GM19468 (cell line): ENCODE data around the gene RBP5.

Experiments used
- ATAC-seq: cut with Tn5 transposase; IDR thresholded peaks from one replicate; pipeline ENCODE4 v1.9.1; 2021; ENCODE audit warnings: mild to moderate bottlenecking, moderate library complexity, moderate number of reproducible peaks; ENCODE audit not compliant: unreplicated experiment; ENCODE audit errors: extremely low read depth

RBP5 gene

GRCh38 chr12:7146906-7147305, 18.2 kb upstream of the RBP5 start:
- no peak for ATAC-seq

- ATAC-seq, result no peak
Measured at GRCh38 chr12:7146228-7146627, 17.5 kb upstream of the RBP5 start.

GRCh38 chr12:7145671-7146070, 17.0 kb upstream of the RBP5 start:
- no peak for ATAC-seq

GRCh38 chr12:7144414-7145120, 15.9 kb upstream of the RBP5 start:
- ATAC-seq, result no peak

- ATAC-seq, result no peak
Measured at GRCh38 chr12:7143564-7143963, 14.9 kb upstream of the RBP5 start.

GRCh38 chr12:7142809-7143465, 14.2 kb upstream of the RBP5 start:
- no peak for ATAC-seq

- no peak for ATAC-seq
Measured at GRCh38 chr12:7142056-7142644, 13.5 kb upstream of the RBP5 start.

GRCh38 chr12:7141351-7142005, 12.8 kb upstream of the RBP5 start:
- ATAC-seq, result no peak

- no peak for ATAC-seq
Measured at GRCh38 chr12:7139200-7139599, 10.5 kb upstream of the RBP5 start.

GRCh38 chr12:7137908-7138307, 9.2 kb upstream of the RBP5 start:
- ATAC-seq, result no peak

GRCh38 chr12:7136676-7137075, 8.0 kb upstream of the RBP5 start:
- no peak for ATAC-seq

GRCh38 chr12:7136071-7136470, 7.4 kb upstream of the RBP5 start:
- ATAC-seq, result no peak

GRCh38 chr12:7134396-7135166, 5.9 kb upstream of the RBP5 start:
- ATAC-seq, result no peak

- no peak for ATAC-seq
Measured at GRCh38 chr12:7131502-7131866, 2.8 kb upstream of the RBP5 start.

GRCh38 chr12:7130701-7131501, 2.2 kb upstream of the RBP5 start:
- ATAC-seq, result no peak

GRCh38 chr12:7129872-7130691, 1.4 kb upstream of the RBP5 start, which contains the start of gene CLSTN3:
Gene CLSTN3, plus strand, starts transcription at chr12:7130371. Its CDS starts 278 bp downstream, at chr12:7130649.
- no peak for ATAC-seq

GRCh38 chr12:7129287-7129871, 690 bp upstream of the RBP5 start:
- ATAC-seq, result no peak

- ATAC-seq, result no peak
Measured at GRCh38 chr12:7127916-7128626, 618 bp downstream of the RBP5 start.
